ENCODE data around the gene GALNT2.

Gene GALNT2

GRCh38 chr1:230231774-230232145 lies 164.7 kb downstream of the GALNT2 start:
- TF ChIP-seq TSHZ2 (CRISPR knock-in tag; IDR thresholded peaks at IDR 0.05) (no peak), OSR1 (CRISPR knock-in tag; IDR thresholded peaks at IDR 0.05) (no peak), ZNF8 (CRISPR knock-in tag; IDR thresholded peaks at IDR 0.05) (no peak), ZNF565 (CRISPR knock-in tag; conservative IDR thresholded peaks at IDR 0.05; ENCODE audit: low read depth) (no peak), ARNTL (CRISPR knock-in tag; IDR thresholded peaks at IDR 0.05; ENCODE audit: borderline replicate concordance, low read depth) (no peak), ZFP30 (CRISPR knock-in tag; IDR thresholded peaks at IDR 0.05) (no peak), PPARA (CRISPR knock-in tag; IDR thresholded peaks at IDR 0.05; ENCODE audit: borderline replicate concordance) (no peak), TOX (CRISPR knock-in tag; IDR thresholded peaks at IDR 0.05; ENCODE audit: borderline replicate concordance) (no peak), BACH2 (CRISPR knock-in tag; IDR thresholded peaks at IDR 0.05; ENCODE audit: borderline replicate concordance) (no peak), CSRNP3 (CRISPR knock-in tag; IDR thresholded peaks at IDR 0.05) (no peak), CREB5 (CRISPR knock-in tag; IDR thresholded peaks at IDR 0.05; ENCODE audit: low read depth) (no peak), POU6F1 (CRISPR knock-in tag; IDR thresholded peaks at IDR 0.05; ENCODE audit: borderline replicate concordance, low read depth) (no peak), CSDC2 (CRISPR knock-in tag; IDR thresholded peaks at IDR 0.05) (no peak), ISL1 (CRISPR knock-in tag; IDR thresholded peaks at IDR 0.05) (no peak), TCF4 (CRISPR knock-in tag; IDR thresholded peaks at IDR 0.05; ENCODE audit: borderline replicate concordance) (no peak), GLIS3 (CRISPR knock-in tag; IDR thresholded peaks at IDR 0.05) (no peak), RARB (CRISPR knock-in tag; IDR thresholded peaks at IDR 0.05) (no peak), ZFP3 (CRISPR knock-in tag; IDR thresholded peaks at IDR 0.05) (no peak)
- no peak for ATAC-seq

GRCh38 chr1:230232371-230232771 lies 165.3 kb downstream of the GALNT2 start:
- no peak for ATAC-seq

More at GRCh38 chr1:230232371-230232771, 165.3 kb downstream of the GALNT2 start:
- no peak for TF ChIP-seq BACH2 (CRISPR knock-in tag; IDR thresholded peaks at IDR 0.05; ENCODE audit: borderline replicate concordance)
- TF ChIP-seq TCF4 (CRISPR knock-in tag; IDR thresholded peaks at IDR 0.05; ENCODE audit: borderline replicate concordance), result no peak
- no peak for TF ChIP-seq ZFP3 (CRISPR knock-in tag; IDR thresholded peaks at IDR 0.05)
- no peak for TF ChIP-seq POU6F1 (CRISPR knock-in tag; IDR thresholded peaks at IDR 0.05; ENCODE audit: borderline replicate concordance, low read depth)
- TF ChIP-seq TOX (CRISPR knock-in tag; IDR thresholded peaks at IDR 0.05; ENCODE audit: borderline replicate concordance), result no peak
- no peak for TF ChIP-seq ZNF70 (CRISPR knock-in tag; IDR thresholded peaks at IDR 0.05)
- TF ChIP-seq PPARA (CRISPR knock-in tag; IDR thresholded peaks at IDR 0.05; ENCODE audit: borderline replicate concordance), result no peak
- no peak for TF ChIP-seq CSRNP3 (CRISPR knock-in tag; IDR thresholded peaks at IDR 0.05)
- TF ChIP-seq ZFP30 (CRISPR knock-in tag; IDR thresholded peaks at IDR 0.05), result no peak
- no peak for TF ChIP-seq ESRRG (CRISPR knock-in tag; IDR thresholded peaks at IDR 0.05)
- TF ChIP-seq SNAI2 (CRISPR knock-in tag; IDR thresholded peaks at IDR 0.05), result no peak
- no peak for TF ChIP-seq GLIS3 (CRISPR knock-in tag; IDR thresholded peaks at IDR 0.05)
- no peak for TF ChIP-seq TSHZ2 (CRISPR knock-in tag; IDR thresholded peaks at IDR 0.05)
- no peak for TF ChIP-seq ZC3H10 (CRISPR knock-in tag; IDR thresholded peaks at IDR 0.05)
- TF ChIP-seq CREB5 (CRISPR knock-in tag; IDR thresholded peaks at IDR 0.05; ENCODE audit: low read depth), result no peak
- no peak for TF ChIP-seq OSR1 (CRISPR knock-in tag; IDR thresholded peaks at IDR 0.05)
- no peak for TF ChIP-seq CSDC2 (CRISPR knock-in tag; IDR thresholded peaks at IDR 0.05)
